Measurements from ENCODE around the gene GBA3.

GBA3 gene

DNA sequence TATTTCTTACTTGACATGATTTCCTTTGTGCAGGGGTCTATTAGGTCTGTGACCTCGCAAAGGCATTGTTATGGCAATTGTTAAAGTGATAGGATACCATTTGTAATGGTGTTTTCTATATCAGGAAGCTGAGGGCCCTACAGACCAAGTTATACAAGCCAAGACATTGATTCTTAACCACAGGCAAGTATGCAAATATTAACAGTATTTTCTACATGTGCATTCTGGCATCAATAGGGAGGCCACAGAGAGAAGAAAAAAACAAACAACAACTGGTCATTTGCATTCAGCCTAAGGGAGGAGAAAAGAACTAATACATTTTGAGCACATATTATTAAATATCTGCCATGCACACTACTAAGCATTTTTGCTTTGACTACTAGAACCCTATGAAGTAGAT, 28.5 kb downstream of the GBA3 start:
- Mint-ChIP-seq H3K27me3 (no peaks in the 10 kb centered on the region), H3K27ac (no peak overlapping the region), H3K4me3 (no peak overlapping the region), H3K4me1 (no peaks in the 10 kb centered on the region), H3K9me3 (peaks cover 19% of the 10 kb centered on the region), H3K36me3 (no peaks in the 10 kb centered on the region)

DNA sequence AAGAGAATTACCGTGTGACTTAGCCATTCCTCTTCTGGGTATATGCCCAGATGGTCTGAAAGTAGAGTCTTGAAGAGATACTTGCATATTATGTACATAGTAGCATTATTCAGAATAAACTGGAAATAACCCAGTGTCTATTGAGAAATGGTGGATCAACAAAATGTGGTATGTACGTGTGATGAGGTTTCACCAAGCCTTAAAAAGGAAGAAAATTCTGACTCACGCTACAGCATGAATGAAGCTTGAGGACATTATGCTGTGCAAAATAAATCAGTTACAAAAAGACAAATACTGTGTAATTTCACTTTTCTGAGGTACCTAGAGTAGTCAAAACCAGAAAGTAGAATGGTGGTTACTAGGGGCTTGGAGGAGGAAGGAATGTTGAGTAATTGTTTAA, 37.3 kb downstream of the GBA3 start:
- peaks cover 10% of the 10 kb centered on the region for H3K27me3 Mint-ChIP-seq
- H3K4me3 Mint-ChIP-seq, result no peak overlapping the region
- peaks cover 4% of the 10 kb centered on the region for H3K9me3 Mint-ChIP-seq
- H3K4me1 Mint-ChIP-seq, result no peaks in the 10 kb centered on the region
- H3K27ac Mint-ChIP-seq, result no peak overlapping the region
- no peaks in the 10 kb centered on the region for H3K36me3 Mint-ChIP-seq

DNA sequence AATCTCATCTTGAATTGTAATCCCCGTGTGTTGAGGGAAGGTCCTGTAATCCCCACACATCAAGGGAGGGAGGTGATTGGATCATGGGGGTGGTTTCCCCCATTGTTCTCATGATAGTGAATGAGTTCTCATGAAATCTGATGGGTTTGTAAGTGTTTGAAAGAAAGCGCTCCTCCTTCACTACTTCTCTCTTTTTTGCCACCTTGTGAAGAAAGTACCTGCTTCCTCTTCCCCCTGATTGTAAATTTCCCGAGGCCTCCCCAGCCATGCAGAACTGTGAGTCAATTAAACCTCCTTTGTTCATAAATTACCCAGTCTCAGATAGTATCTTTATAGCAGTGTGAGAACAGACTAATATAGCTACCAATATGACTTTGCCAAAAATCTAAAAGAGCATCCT, 41.1 kb downstream of the GBA3 start:
- Mint-ChIP-seq H3K4me1 (no peaks in the 10 kb centered on the region), H3K4me3 (no peak overlapping the region), H3K27ac (no peak overlapping the region), H3K9me3 (no peaks in the 10 kb centered on the region), H3K36me3 (no peaks in the 10 kb centered on the region), H3K27me3 (peaks cover 7% of the 10 kb centered on the region)

DNA sequence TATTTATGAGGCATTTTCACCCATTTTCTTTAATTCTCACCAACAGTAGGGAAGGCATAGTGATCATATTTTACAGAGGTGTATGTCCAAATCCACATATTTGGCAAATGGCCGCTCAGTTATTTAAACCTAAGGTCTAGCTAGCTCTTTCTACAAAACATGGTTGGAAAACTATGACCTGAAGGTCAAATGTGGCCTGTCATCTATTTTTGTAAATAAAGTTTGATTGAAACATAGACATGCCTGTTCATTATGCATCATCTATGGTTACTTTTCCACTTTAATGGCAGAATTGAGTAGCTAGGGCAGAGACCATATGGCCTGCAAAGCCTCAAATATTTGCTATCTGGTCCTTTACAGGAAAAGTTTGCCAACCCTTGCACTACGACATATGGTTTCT, 44.2 kb downstream of the GBA3 start:
- Mint-ChIP-seq H3K4me3 (no peak overlapping the region), H3K9me3 (no peaks in the 10 kb centered on the region), H3K27ac (no peak overlapping the region), H3K4me1 (no peaks in the 10 kb centered on the region), H3K27me3 (peaks cover 6% of the 10 kb centered on the region), H3K36me3 (peaks cover 2% of the 10 kb centered on the region)

DNA sequence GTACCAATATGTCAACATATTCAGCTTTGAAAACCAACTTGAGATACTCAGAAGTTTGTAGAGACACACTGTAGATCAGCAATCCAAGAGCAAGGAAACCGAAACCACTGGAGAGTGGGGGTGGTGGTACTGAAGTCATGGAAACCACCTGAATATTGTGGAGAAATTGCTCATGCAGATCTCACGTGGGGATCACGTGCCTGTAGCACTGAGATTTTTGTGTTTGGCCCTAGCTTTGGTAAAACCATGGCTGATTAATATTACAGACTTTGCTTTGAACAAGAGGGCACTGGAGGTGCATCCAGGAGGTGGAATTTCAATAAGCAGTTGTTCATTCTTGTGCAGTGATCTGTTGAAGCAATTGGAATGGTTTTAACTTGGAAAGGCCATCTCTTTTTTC, 47.2 kb downstream of the GBA3 start:
- peaks cover 5% of the 10 kb centered on the region for H3K27me3 Mint-ChIP-seq
- no peaks in the 10 kb centered on the region for H3K9me3 Mint-ChIP-seq
- H3K36me3 Mint-ChIP-seq, result peaks cover 2% of the 10 kb centered on the region
- no peak overlapping the region for H3K4me3 Mint-ChIP-seq
- no peaks in the 10 kb centered on the region for H3K4me1 Mint-ChIP-seq
- no peak overlapping the region for H3K27ac Mint-ChIP-seq

DNA sequence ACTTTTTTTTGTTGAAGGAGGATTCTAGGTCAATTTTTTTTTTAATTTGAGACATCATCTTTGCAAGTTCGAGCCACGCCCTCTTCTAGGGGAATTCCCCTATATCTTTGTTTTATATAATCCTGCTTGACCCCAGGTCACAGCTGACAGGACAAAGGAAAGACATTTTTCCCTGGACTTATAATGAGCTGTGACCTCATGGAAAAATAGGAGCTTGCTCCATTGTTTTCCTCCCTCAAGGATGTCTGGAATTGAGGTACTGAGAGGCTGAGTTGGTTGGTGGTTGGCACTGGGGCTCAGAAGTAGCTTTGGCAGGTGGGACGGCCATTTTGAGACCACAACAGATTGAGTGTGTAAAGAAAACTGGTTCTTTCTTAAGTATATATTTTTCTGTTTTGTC, 49.0 kb downstream of the GBA3 start:
- Mint-ChIP-seq H3K4me1 (no peaks in the 10 kb centered on the region), H3K4me3 (no peak overlapping the region), H3K36me3 (peaks cover 2% of the 10 kb centered on the region), H3K27ac (no peak overlapping the region), H3K9me3 (no peaks in the 10 kb centered on the region), H3K27me3 (peaks cover 5% of the 10 kb centered on the region)

DNA sequence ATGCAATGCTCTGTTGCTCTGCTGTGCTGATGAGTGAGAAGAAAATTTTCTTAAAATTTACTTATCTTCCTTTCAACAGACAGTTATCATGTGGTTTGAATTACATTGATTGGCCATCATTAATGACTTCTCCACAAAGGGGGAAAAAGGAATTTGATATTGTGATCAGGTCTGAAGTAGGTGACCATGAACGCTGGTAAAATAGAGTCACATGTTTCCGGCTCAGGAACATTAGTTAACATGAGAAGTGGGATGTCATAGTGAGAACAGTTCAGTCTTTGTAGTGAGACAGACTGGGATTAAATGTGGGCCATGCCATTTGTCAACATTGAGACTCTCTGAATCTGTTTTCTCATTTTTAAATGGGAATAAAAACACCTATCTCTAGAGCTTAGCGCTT, 50.6 kb downstream of the GBA3 start:
- Mint-ChIP-seq H3K27me3 (peaks cover 5% of the 10 kb centered on the region), H3K36me3 (peaks cover 2% of the 10 kb centered on the region), H3K27ac (no peak overlapping the region), H3K9me3 (no peaks in the 10 kb centered on the region), H3K4me1 (no peaks in the 10 kb centered on the region), H3K4me3 (no peak overlapping the region)

DNA sequence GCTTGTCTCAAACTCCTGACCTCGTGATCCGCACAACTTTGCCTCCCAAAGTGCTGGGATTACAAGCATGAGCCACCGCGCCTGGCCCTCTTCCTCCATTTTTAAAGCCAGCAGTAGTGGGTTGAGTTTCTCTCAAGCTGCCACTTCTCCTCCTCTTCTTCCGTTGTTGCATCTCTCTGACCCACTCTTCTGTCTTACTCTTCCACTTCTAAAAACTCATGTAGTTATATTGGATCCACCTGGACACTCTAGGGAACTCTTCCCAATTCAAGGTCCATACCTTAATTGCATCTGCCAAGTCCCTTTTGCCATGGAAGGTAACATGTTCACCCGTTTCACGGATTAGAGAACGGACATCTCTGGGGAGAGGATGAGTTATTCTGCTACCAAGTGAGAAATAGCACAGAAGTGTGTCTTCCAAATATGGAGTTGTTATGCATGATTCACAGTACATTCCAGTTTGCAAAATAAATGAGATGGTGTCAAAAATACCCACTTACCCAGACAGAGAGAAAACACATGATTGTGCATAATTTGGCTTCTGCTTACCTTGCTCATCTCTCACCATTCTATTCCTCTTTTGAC, 51.8 kb downstream of the GBA3 start:
- peaks cover 2% of the 10 kb centered on the region for H3K36me3 Mint-ChIP-seq
- H3K4me3 Mint-ChIP-seq, result no peak overlapping the region
- peaks cover 7% of the 10 kb centered on the region for H3K27me3 Mint-ChIP-seq
- no peaks in the 10 kb centered on the region for H3K4me1 Mint-ChIP-seq
- H3K27ac Mint-ChIP-seq, result no peak overlapping the region
- H3K9me3 Mint-ChIP-seq, result no peaks in the 10 kb centered on the region

DNA sequence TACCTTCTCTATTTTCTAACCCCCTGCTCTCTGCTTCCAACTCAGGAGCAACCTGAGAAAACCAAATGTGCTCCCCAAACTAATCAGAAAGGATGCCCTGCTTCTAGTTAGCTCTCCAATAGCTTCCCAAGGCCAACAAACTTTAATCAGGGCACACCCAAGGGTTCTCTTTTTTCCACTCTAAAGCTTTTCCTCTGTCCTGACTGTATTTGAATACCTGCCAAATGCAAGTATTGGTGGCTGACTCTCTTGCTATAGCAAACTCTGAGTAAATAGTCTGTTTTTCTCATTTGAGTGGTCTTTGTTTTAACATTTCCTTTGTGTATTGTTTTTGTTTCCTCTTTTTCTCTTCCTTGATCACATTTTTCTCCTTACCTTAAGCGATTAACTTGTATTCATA, 52.5 kb downstream of the GBA3 start:
- Mint-ChIP-seq H3K4me1 (no peaks in the 10 kb centered on the region), H3K36me3 (peaks cover 2% of the 10 kb centered on the region), H3K4me3 (no peak overlapping the region), H3K9me3 (no peaks in the 10 kb centered on the region), H3K27me3 (peaks cover 7% of the 10 kb centered on the region), H3K27ac (no peak overlapping the region)

DNA sequence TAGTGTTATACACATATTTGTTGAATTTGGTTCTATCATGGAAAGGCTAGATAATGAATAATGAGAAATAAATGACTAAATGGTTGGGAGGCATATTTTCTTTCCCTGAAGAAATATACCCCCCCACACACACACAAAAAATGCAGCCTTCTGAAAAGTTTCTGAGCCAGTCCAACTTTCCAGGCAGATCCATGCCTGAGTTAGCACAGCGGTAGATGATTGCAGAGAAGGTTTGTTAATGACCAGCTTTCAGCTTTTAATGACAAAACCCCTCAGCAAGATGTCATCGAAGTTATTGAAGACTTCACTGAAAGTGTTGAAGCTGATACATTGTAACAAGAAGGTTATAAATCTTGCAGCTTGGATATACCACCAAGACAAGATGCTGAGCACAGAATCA, 61.4 kb downstream of the GBA3 start:
- Mint-ChIP-seq H3K4me3 (no peak overlapping the region), H3K27me3 (no peaks in the 10 kb centered on the region), H3K27ac (no peak overlapping the region), H3K36me3 (no peaks in the 10 kb centered on the region), H3K4me1 (no peaks in the 10 kb centered on the region), H3K9me3 (no peaks in the 10 kb centered on the region)

DNA sequence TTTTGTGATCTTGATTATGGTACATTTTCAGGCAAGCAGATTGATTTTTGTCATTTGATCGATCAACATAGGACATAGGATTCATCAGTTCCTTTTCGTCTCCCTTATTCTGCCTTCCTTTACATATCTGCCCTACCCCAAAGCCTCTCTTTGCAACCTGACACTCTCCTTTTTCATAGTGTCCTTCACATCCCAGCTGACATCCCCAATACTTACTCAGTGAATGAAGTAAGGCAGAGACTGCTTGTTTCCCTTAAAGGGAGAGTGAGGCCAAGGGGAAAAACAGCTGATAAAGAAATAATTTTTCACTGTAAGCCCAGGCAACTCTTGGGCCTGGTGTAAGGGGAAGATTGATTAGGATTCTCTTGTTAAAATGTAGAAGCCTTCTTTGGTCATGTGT, 69.8 kb downstream of the GBA3 start:
- no peak overlapping the region for H3K27ac Mint-ChIP-seq
- H3K4me3 Mint-ChIP-seq, result no peak overlapping the region
- H3K4me1 Mint-ChIP-seq, result peaks cover 9% of the 10 kb centered on the region
- H3K27me3 Mint-ChIP-seq, result peaks cover 3% of the 10 kb centered on the region
- no peaks in the 10 kb centered on the region for H3K36me3 Mint-ChIP-seq
- H3K9me3 Mint-ChIP-seq, result peaks cover 11% of the 10 kb centered on the region

DNA sequence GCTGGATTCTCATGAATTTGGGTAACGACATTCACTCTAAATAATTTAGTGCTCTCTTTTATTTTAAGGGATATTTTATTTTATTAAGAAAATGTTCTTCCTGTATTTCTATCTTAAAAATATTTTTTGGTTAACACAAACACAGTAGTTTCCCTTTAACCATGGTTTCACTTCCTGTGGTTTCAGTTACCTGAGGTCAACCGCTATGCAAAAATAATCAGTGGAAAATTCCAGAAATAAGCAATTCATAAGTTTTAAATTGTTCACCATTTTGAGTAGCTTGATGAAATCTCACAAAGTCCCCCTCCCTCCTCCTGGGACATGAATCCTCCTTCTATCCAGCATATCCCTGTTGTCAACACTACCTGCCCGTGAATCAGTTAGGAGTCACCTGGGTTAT, 71.4 kb downstream of the GBA3 start:
- Mint-ChIP-seq H3K27ac (no peak overlapping the region), H3K27me3 (peaks cover 3% of the 10 kb centered on the region), H3K36me3 (no peaks in the 10 kb centered on the region), H3K4me3 (no peak overlapping the region), H3K4me1 (peaks cover 9% of the 10 kb centered on the region), H3K9me3 (peaks cover 11% of the 10 kb centered on the region)

DNA sequence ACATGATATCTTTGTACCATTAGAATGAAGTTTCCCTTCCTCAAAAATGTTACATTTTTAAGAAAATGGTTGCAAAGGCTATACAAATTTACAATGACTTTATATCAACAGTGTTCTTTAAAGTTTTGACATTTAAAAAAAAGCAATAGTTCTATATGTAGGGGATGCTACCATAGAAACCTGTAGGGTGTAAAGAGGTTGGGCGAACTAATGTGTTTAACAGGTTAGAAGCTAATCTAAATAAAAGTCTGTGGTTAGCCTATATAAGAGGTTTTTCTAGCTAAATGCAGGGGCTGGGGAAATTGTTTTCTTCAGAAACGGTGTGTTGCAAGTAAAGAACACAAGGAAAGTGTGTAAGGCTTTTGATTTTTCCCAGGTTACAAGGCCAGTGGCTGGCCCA, 73.3 kb downstream of the GBA3 start:
- Mint-ChIP-seq H3K27ac (no peak overlapping the region), H3K4me1 (peaks cover 9% of the 10 kb centered on the region), H3K36me3 (no peaks in the 10 kb centered on the region), H3K4me3 (no peak overlapping the region), H3K9me3 (peaks cover 11% of the 10 kb centered on the region), H3K27me3 (peaks cover 3% of the 10 kb centered on the region)

DNA sequence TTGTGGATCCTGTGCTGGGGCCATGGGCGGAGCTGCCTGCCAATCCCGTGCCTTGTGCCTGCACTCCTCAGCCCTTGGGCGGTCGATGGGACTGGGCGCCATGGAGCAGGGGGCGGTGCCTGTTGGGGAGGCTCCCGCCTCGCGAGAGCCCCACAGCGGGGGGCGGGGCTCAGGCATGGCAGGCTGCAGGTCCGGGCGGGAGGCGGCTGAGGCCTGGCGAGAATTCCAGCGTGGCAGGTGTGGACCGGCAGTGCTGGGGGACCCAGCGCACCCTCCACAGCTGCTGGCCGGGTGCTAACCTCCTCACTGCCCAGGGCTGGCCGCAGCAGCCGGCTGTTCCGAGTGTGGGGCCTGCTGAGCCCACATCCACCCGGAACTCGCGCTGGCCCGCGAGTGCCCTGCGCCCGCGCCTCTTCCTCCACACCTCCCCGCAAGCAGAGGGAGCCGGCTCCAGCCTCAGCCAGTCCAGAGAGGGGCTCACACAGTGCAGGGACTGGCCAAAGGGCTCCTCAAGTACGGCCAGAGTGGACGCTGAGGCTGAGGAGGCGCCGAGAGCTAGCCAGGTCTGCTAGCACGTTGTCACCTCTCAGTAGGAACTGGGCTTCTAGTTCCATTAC, 85.9 kb downstream of the GBA3 start:
- peaks cover 4% of the 10 kb centered on the region for H3K27me3 Mint-ChIP-seq
- H3K4me3 Mint-ChIP-seq, result no peak overlapping the region
- no peaks in the 10 kb centered on the region for H3K36me3 Mint-ChIP-seq
- H3K4me1 Mint-ChIP-seq, result no peaks in the 10 kb centered on the region
- H3K9me3 Mint-ChIP-seq, result no peaks in the 10 kb centered on the region
- no peak overlapping the region for H3K27ac Mint-ChIP-seq

DNA sequence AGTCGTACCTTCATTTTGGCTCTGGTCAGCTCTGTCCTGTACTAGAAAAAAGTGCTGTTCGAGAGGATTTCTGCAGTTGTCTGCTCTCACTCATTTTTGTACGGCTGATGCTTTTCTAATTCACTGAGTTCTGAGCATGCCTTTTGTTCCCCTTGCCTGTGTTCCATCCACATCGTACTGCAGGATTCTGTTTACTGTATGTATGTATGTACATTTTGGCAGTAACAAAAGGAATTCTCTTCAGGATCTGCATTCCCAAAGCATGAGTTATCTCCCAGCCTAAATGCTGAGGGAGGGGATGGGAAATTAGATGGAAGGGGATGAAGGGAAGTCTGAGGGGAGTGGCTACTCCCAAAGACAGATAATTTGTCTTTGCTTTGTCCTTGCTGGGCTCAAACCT, 87.6 kb downstream of the GBA3 start:
- no peaks in the 10 kb centered on the region for H3K36me3 Mint-ChIP-seq
- H3K4me3 Mint-ChIP-seq, result no peak overlapping the region
- H3K9me3 Mint-ChIP-seq, result no peaks in the 10 kb centered on the region
- no peak overlapping the region for H3K27ac Mint-ChIP-seq
- no peaks in the 10 kb centered on the region for H3K4me1 Mint-ChIP-seq
- peaks cover 2% of the 10 kb centered on the region for H3K27me3 Mint-ChIP-seq

DNA sequence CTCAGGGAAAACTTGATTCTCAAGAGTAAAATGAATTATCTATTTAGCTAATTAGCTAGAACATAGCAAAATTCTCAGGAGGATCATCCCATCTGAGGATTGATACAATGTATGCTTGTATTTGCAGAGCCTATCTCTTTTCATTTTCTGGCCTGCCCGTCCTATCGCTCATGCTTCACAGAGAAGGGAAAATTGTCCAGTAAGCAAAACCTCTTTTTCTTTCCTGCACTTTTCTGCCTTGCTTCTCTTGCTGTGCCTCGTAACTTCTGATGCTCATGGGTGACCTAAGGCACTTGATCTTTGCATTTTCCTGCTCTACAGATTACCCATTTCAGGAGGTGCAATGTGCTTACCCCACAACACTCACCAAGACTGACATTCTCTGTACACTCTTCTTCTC, 88.1 kb downstream of the GBA3 start:
- Mint-ChIP-seq H3K36me3 (no peaks in the 10 kb centered on the region), H3K27me3 (no peaks in the 10 kb centered on the region), H3K4me1 (no peaks in the 10 kb centered on the region), H3K27ac (no peak overlapping the region), H3K9me3 (no peaks in the 10 kb centered on the region), H3K4me3 (no peak overlapping the region)

DNA sequence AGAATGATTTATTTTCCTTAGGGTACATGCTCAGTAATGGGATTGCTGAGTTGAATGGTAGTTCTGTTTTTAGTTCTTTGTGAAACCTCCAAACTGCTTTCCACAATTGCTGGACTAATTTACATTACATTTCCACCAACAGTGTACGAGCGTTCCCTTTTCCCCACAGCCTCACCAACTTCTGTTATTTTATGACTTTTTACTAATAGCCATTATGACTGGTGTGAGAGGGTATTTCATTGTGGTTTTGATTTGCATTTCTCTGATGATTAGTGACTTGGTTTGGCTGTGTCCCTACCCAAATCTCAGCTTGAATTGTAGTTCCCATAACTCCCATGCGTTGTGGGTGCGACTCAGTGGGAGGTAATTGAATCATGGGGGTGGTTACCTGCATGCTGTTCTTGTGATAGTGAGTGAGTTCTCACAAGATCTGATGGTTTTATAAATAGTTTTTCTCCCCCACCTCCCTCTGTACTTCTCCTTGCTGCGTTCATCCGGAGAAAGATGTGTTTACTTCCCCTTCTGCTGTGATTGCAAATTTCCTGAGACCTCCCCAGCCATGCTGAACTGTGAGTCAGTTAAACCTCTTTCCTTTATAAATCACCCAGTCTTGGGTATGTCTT, 95.1 kb downstream of the GBA3 start:
- H3K4me1 Mint-ChIP-seq, result no peaks in the 10 kb centered on the region
- no peak overlapping the region for H3K4me3 Mint-ChIP-seq
- no peaks in the 10 kb centered on the region for H3K9me3 Mint-ChIP-seq
- H3K36me3 Mint-ChIP-seq, result no peaks in the 10 kb centered on the region
- no peak overlapping the region for H3K27ac Mint-ChIP-seq
- H3K27me3 Mint-ChIP-seq, result no peaks in the 10 kb centered on the region
